ENCODE results near the gene LEPR.

DNA sequence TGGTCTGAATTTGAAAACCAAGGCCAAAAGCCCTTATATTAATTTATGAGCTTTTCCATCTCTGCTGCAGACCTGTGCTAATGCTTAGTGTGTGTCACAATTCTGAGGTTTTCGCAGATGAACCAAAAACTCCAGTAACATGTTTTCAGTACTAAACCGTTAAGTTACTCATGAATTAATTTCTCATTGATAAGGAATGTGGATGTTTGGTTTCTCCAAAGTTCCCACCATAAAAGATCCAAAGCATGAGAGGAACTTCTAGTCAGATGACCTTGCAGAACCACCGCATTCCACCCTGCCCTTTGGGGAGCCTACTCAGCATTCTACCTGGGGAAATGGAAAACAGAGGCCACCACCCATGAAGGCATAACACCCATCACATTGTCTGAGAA lies 7.5 kb upstream of the LEPR start:
- TF ChIP-seq, protein P1, sequence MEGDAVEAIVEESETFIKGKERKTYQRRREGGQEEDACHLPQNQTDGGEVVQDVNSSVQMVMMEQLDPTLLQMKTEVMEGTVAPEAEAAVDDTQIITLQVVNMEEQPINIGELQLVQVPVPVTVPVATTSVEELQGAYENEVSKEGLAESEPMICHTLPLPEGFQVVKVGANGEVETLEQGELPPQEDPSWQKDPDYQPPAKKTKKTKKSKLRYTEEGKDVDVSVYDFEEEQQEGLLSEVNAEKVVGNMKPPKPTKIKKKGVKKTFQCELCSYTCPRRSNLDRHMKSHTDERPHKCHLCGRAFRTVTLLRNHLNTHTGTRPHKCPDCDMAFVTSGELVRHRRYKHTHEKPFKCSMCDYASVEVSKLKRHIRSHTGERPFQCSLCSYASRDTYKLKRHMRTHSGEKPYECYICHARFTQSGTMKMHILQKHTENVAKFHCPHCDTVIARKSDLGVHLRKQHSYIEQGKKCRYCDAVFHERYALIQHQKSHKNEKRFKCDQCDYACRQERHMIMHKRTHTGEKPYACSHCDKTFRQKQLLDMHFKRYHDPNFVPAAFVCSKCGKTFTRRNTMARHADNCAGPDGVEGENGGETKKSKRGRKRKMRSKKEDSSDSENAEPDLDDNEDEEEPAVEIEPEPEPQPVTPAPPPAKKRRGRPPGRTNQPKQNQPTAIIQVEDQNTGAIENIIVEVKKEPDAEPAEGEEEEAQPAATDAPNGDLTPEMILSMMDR (IDR thresholded peaks at IDR 0.05; ENCODE audit: insufficient read depth, low read depth, low read length), result no peak
- TF ChIP-seq EZH2 (IDR thresholded peaks at IDR 0.05; ENCODE audit: insufficient read depth, low read length), result no peak

Measured in astrocyte (in vitro differentiated cells and primary cell).